Esophagus muscularis mucosa (tissue), 3 donors: Measurements from ENCODE around the gene CDK14.

Experiments
- POLR2A ChIP-seq: fragments of 450-650 bp; IDR thresholded peaks from one replicate; pipeline ENCODE4 v1.6.1; 2017; ENCODE audit warnings: antibody characterized with exemption, moderate library complexity, mild to moderate bottlenecking, low read depth
- TF ChIP-seq, protein P1 (sequence below), 3 experiments: fragments of 200-600 bp in 2 of 3; fragments of 450-650 bp in 1 of 3; sonication (generic) in 2 of 3; IDR thresholded peaks; one replicate each; pipeline ENCODE4 v1.5.1; 2017 to 2019; ENCODE audit warnings: antibody characterized with exemption in 3 of 3, mild to moderate bottlenecking in 2 of 3, moderate library complexity in 1 of 3

DNA sequence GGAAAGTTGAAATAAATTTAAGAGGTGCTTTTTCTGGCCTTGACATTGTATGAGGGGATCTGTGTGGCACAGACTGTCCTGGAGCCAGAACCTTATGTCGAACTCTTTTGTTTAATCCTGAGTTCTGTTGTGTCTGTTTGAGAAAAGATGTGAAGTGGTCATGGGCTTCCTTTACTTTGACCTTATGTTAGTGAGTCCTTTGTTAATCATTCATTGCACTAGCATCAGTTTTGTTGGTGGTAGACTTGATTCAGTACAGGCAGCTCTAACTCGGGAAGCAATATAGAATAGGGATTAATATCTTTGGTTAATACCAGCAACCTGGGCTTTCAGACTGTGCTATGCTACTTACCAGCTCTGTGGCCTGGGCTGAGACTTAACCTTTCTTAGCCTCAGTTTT lies 544.2 kb downstream of the CDK14 start:
- TF ChIP-seq, protein P1, sequence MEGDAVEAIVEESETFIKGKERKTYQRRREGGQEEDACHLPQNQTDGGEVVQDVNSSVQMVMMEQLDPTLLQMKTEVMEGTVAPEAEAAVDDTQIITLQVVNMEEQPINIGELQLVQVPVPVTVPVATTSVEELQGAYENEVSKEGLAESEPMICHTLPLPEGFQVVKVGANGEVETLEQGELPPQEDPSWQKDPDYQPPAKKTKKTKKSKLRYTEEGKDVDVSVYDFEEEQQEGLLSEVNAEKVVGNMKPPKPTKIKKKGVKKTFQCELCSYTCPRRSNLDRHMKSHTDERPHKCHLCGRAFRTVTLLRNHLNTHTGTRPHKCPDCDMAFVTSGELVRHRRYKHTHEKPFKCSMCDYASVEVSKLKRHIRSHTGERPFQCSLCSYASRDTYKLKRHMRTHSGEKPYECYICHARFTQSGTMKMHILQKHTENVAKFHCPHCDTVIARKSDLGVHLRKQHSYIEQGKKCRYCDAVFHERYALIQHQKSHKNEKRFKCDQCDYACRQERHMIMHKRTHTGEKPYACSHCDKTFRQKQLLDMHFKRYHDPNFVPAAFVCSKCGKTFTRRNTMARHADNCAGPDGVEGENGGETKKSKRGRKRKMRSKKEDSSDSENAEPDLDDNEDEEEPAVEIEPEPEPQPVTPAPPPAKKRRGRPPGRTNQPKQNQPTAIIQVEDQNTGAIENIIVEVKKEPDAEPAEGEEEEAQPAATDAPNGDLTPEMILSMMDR (IDR thresholded peaks at IDR 0.05): no peak
- no peak for TF ChIP-seq POLR2A
